C4-2B (cell line): Measurements from ENCODE around the gene SLC8B1.

ENCODE experiments used
- ZFX ChIP-seq: fragments of 450-650 bp; IDR thresholded peaks from 2 replicates; pipeline ENCODE4 v1.6.1; 2017
- TF ChIP-seq, protein P1 (sequence below): fragments of 450-650 bp; conservative IDR thresholded peaks from 2 replicates; pipeline ENCODE4 v1.5.1; 2017; ENCODE audit warnings: mild to moderate bottlenecking

DNA sequence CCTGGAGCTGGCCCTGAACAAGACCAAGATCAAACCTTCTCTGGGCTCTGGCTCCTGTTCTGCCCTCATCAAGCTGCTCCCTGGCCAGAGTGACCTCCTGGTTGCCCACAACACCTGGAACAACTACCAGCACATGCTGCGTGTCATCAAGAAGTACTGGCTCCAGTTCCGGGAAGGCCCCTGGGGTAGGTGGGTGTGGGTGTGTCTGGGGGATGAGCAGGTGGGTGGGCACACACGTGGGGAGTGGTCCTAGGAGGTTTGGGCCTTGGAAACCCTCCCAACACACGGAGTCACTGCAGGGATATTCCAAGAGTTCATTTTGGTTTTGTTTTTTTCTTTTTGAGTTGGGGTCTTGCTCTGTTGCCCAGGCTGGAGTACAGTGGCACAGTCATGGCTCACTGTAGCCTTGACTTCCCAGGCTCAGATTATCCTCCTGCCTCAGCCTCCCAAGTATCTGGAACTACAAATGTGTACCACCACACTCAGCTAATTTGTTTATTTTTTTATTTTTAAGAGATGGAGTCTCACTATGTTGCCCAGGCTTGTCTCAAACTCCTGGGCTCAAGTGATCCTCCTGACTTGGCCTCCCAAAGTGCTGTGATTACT lies 40.0 kb upstream of the SLC8B1 start:
- TF ChIP-seq ZFX, result no peak
- TF ChIP-seq, protein P1, sequence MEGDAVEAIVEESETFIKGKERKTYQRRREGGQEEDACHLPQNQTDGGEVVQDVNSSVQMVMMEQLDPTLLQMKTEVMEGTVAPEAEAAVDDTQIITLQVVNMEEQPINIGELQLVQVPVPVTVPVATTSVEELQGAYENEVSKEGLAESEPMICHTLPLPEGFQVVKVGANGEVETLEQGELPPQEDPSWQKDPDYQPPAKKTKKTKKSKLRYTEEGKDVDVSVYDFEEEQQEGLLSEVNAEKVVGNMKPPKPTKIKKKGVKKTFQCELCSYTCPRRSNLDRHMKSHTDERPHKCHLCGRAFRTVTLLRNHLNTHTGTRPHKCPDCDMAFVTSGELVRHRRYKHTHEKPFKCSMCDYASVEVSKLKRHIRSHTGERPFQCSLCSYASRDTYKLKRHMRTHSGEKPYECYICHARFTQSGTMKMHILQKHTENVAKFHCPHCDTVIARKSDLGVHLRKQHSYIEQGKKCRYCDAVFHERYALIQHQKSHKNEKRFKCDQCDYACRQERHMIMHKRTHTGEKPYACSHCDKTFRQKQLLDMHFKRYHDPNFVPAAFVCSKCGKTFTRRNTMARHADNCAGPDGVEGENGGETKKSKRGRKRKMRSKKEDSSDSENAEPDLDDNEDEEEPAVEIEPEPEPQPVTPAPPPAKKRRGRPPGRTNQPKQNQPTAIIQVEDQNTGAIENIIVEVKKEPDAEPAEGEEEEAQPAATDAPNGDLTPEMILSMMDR, result no peak
